Activated naive CD8-positive, alpha-beta T cell treated with anti-CD3 and anti-CD28 coated beads, Interleukin-2, amount 50 U/mL, for 16 hours (primary cell): Measurements from ENCODE around the gene NELL1.

Source experiments
- DNase-seq: peaks from one replicate; pipeline ENCODE4 v3.0.0-alpha.2; 2020; ENCODE audit warnings: low read depth, low spot score

Gene NELL1

GRCh38 chr11:21556926-21557325 is 887.5 kb downstream of the NELL1 start:
- no peak for DNase-seq

DNA sequence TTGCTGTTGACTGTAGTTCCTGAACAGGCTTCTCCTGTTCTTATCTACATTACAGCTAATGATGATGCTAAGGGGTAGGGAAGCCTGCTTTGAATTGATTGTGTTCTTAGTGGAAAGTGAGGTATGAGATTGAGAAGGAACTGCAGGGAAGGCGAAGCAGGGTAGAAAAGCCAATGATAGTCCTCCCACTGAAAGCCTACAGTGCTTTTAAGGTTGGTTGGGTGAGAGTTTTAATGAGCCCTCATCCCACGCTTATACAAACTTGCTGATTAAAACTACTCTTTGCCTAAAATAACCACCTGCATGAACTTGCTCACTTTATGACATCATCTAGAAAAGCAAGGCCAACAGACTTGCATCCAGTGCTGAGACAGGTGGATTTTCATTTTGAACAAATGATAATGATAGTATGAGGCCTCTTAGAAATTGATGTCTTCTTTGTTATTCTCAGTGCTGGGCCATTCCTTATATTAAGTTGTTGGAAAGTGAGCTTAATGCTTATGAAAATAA is 891.1 kb downstream of the NELL1 start:
- DNase-seq = no peak

GRCh38 chr11:21561581-21561980 is 892.2 kb downstream of the NELL1 start:
- no peak for DNase-seq

GRCh38 chr11:21564095-21564494 is 894.7 kb downstream of the NELL1 start:
- no peak for DNase-seq

- no peak for DNase-seq
Observed at GRCh38 chr11:21564833-21565682, 895.7 kb downstream of the NELL1 start.

DNA sequence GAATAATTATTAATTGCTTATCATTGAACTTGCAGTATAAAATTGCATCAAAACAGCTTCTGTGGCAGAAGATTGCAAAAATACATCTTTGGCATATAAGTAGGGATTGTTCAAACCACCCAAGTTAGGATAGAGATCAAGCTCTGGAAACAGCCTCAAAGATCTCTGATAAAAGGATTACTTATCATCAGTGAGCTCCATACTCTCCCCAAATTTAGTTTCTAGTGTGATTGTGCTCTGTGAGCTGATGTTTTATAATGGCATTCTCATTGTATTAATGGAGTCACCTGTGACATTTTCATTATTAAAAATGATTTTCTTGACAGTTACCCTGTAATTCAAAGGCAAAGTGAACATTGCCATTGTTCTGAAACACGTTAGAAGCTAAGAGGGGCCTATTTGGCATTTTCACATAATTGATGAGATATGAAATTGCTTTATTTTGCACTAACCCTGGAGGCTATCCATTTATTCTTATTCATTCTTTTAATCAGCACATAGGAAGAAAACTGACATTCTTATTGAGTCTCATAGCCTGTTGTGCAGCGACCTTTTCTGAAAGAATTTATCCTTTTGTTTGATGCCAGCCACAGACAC is 897.2 kb downstream of the NELL1 start:
- no peak for DNase-seq

- DNase-seq = no peak
Observed at GRCh38 chr11:21567645-21568290, 898.4 kb downstream of the NELL1 start.

- DNase-seq = no peak
Observed at GRCh38 chr11:21572210-21572609, 902.8 kb downstream of the NELL1 start.

GRCh38 chr11:21582791-21583190 is 913.4 kb downstream of the NELL1 start:
- no peak for DNase-seq

GRCh38 chr11:21588754-21589153 is 919.4 kb downstream of the NELL1 start:
- no peak for DNase-seq

- DNase-seq = no peak
Observed at GRCh38 chr11:21602699-21603098, 933.3 kb downstream of the NELL1 start.

DNA sequence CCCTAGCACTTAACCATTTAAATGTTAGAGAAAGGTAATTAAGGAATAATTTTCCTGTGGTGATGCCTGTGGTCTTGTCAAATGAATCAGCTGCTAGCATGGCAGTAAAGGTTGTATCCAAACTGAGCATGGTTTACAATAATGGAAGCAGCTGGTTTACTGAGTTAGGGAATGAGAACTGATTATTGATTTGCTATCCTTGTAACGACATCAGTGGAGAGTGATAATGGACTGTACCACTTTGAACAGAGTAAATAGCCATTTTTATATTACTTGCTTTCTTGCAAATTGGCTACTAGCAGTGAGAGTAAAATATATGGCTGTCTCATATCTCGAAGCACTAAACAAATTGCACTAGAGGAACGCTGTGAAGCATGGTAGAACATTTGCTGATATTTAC is 934.5 kb downstream of the NELL1 start:
- DNase-seq = no peak

DNA sequence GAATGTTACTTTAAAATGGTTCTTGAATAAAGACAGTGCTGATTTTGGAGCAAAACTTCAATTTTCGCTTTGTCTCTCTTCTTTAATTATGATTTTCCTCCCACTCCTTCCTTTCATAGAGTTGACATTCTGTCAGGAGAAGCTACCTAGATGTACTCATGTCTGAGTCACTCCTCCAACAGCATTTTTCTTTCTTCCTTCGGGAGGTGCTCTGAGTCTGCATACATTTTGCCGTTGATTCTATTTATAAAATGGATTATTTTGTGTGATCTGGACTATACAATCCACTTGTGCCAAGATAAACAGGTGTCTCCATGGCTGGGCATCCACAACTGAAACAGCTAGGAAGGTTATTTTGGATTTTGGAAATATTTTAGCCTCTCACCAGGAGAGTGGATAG is 935.2 kb downstream of the NELL1 start:
- DNase-seq = no peak

DNA sequence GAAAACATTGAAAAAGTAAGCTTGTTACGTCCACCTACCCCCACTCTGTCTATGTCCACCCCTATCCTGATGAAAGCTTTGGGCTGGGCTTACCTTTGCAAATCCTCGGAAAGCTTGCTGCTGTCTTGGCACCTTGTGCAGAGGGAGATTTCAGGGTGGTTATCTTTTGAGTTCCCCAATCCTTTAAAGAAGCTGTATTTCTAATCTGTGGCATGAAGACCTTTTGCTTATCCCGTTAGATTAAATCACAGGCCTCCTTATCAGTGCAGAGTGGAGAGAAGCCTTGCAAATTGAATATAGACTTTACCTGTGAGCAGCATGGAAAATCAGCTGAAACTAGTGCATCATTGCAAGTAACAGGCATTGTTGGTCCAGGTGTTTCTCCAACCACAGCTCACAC is 942.9 kb downstream of the NELL1 start:
- no peak for DNase-seq

DNA sequence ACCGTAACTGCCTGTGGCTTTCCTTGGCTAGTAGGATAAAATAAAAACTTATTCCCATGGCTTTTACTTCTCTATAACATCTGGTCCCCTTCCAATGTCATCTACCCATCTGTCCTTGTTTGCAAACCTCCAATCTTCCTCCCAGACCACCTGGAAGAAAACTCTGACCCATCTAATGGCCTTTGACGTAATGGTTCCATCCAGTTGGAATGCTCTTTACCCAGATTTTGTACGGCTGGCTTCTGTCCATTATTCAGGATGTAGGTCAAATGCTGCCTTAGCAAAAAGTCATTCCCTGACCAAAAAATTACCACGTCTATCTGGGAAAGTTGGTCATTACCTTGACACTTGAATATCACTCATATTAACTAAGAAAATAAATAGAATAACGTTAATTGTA is 945.6 kb downstream of the NELL1 start:
- no peak for DNase-seq

DNA sequence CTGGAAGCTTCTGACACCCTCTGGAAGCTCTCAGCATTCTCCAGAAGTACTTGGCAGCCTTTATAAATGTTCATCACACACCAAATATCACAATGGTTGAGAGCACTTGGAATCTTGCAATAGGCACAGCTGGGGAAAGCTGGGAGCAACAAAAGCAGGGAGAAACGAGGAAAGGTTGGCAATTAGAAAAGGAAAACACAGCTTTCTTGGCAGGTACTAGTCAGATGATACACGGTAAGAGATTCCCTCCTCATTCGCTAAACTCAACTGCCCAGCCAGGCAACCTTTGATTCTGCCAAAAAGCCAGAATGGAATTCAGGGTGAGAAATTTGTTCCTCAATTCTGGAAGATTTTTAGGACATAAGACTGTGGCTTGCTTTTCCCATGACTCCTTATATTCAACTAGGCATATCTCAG is 946.6 kb downstream of the NELL1 start:
- DNase-seq = no peak

DNA sequence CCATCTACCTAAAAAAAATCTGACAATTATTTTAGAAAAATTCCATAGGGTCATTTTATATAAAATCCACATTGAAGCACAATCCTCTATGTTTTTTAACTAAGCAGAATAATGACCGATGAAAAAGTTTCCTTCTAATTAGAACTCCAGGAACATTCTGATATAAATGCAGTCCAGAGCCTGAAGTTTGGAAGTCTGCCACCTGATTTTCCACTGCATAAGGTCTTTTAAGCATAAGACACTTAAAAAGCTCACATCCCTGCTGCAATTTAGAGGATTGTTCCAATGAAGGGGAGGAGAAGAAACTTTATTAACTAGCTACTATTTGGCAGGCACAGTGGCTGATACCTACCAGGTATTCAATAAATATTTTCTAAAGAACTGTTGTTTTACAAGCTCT is 953.2 kb downstream of the NELL1 start:
- DNase-seq = no peak

DNA sequence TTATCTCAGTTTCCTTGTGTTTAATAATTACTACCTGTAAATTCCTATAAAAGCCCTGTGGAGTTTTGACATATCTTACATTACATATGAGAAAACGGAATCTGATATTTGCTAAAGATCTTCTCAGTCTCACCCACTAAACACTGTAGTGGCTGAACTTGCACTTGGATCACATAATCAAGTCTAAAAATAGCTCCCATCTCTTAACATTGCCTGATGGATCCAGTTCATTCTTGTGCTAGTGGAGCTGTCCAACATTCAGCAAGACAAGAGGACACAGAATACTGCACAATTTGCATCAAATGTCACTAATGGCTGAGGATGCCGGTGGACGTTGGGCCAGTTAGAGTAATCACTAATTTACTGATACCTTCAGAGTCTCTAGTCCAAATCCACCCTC is 953.6 kb downstream of the NELL1 start:
- DNase-seq = no peak
